Naive thymus-derived CD4-positive, alpha-beta T cell (primary cell): ENCODE measurements around the gene SS18L1. TPM values are rescaled to one million over a fixed set of nuclear protein-coding genes. Genes with fewer than 3 reads are reported as not detected.

Experiments used
- ATAC-seq: fragments of 150-1000 bp; cut with Tn5 transposase; 2 replicates; pipeline ENCODE4 v1.10.0; 2021; ENCODE audit warnings: mild to moderate bottlenecking, moderate library complexity
- CTCF ChIA-PET: fragments of 350-600 bp; sonication (Branson Sonifier 250); formaldehyde crosslinking; loops from one replicate; lab custom pipeline; 2021; ENCODE audit warnings: antibody characterized with exemption; lab: Charles Lee
- POLR2A ChIA-PET: fragments of 350-600 bp; sonication (Branson Sonifier 250); formaldehyde crosslinking; loops from one replicate; lab custom pipeline; 2021; ENCODE audit warnings: antibody characterized with exemption, inconsistent platforms; lab: Charles Lee
- DNase-seq, 9 donors: peaks; one replicate each; pipeline versions ENCODE4 v3.0.0 to v3.0.0-alpha.2; 2020 to 2022; ENCODE audit warnings: mixed read lengths in 1 of 9
- H3K27ac ChIP-seq: one replicate; pipeline ENCODE4 v1.7.0; 2013; ENCODE audit warnings: mild to moderate bottlenecking, low read depth, low read length, moderate library complexity
- H3K27me3 ChIP-seq, 2 donors: one replicate each; pipeline ENCODE4 v1.7.0; 2013; ENCODE audit warnings: low read length in 2 of 2, mild to moderate bottlenecking in 2 of 2, moderate library complexity in 2 of 2; ENCODE audit not compliant: control insufficient read depth in 2 of 2, insufficient read depth in 2 of 2
- H3K36me3 ChIP-seq, 3 experiments: 1 replicate in 2 of 3; 2 replicates in 1 of 3; pipeline ENCODE4 v1.7.0; 2013; ENCODE audit warnings: low read length in 3 of 3, mild to moderate bottlenecking in 3 of 3, moderate library complexity in 1 of 3; ENCODE audit not compliant: insufficient read depth in 3 of 3, control insufficient read depth in 2 of 3
- H3K4me1 ChIP-seq, 2 donors: one replicate each; pipeline ENCODE4 v1.7.0; 2013; ENCODE audit warnings: low read length in 2 of 2, mild to moderate bottlenecking in 2 of 2, moderate library complexity in 1 of 2; ENCODE audit not compliant: control insufficient read depth in 2 of 2, insufficient read depth in 2 of 2
- H3K4me3 ChIP-seq: 2 replicates; pipeline ENCODE4 v1.7.0; 2013; ENCODE audit warnings: mild to moderate bottlenecking, low read length
- H3K9me3 ChIP-seq, 3 experiments: 1 replicate in 2 of 3; 2 replicates in 1 of 3; pipeline ENCODE4 v1.7.0; 2013; ENCODE audit warnings: low read length in 3 of 3; ENCODE audit not compliant: control insufficient read depth in 2 of 3
- H3K27ac Mint-ChIP-seq, 9 donors: one replicate each; pipeline ENCODE4 v1.8.0; 2020 to 2022; ENCODE audit warnings: mixed read lengths in 9 of 9, mild to moderate bottlenecking in 8 of 9, moderate library complexity in 5 of 9, inconsistent platforms in 2 of 9
- H3K27me3 Mint-ChIP-seq, 5 donors: one replicate each; pipeline ENCODE4 v1.8.0; 2021 to 2022; ENCODE audit warnings: mixed read lengths in 5 of 5, mild to moderate bottlenecking in 1 of 5
- H3K36me3 Mint-ChIP-seq, 5 donors: one replicate each; pipeline ENCODE4 v1.8.0; 2020 to 2022; ENCODE audit warnings: mixed read lengths in 5 of 5, mild to moderate bottlenecking in 3 of 5, inconsistent platforms in 1 of 5
- H3K4me1 Mint-ChIP-seq, 7 donors: one replicate each; pipeline ENCODE4 v1.8.0; 2020 to 2022; ENCODE audit warnings: mixed read lengths in 7 of 7, mild to moderate bottlenecking in 3 of 7, inconsistent platforms in 1 of 7
- H3K4me3 Mint-ChIP-seq, 10 donors: one replicate each; pipeline ENCODE4 v1.8.0; 2020 to 2022; ENCODE audit warnings: mild to moderate bottlenecking in 10 of 10, mixed read lengths in 10 of 10, moderate library complexity in 6 of 10, inconsistent platforms in 2 of 10
- H3K9me3 Mint-ChIP-seq, 11 donors: one replicate each; pipeline ENCODE4 v1.8.0; 2020 to 2022; ENCODE audit warnings: mixed read lengths in 11 of 11, mild to moderate bottlenecking in 4 of 11, inconsistent platforms in 1 of 11, moderate library complexity in 1 of 11
- intact Hi-C, 2 donors: fragments of 100-400 bp; cut with micrococcal nuclease; formaldehyde crosslinking; loops; one replicate each; pipeline ENCODE4 v1.15.1; 2023
- polyA plus RNA-seq, 2 donors: library from polyadenylated mRNA; unstranded; fragments of 300-500 nt; fragmentation: Illumina TruSeq; gene quantifications; one replicate each; pipeline ENCODE4 v1.2.3, GENCODE V29; 2021
- total RNA-seq, 6 experiments: library from RNA in 5 of 6; stranded (reverse) in 5 of 6; gene quantifications; 1 replicate in 5 of 6; 2 replicates in 1 of 6; pipeline ENCODE4 v1.2.3 and lab custom pipeline; 2021 to 2026

The SS18L1 gene
- total and polyA plus RNA-seq, 7 experiments from 2014 or later: 0.47 to 26.7 (median 22.4) TPM

DNA sequence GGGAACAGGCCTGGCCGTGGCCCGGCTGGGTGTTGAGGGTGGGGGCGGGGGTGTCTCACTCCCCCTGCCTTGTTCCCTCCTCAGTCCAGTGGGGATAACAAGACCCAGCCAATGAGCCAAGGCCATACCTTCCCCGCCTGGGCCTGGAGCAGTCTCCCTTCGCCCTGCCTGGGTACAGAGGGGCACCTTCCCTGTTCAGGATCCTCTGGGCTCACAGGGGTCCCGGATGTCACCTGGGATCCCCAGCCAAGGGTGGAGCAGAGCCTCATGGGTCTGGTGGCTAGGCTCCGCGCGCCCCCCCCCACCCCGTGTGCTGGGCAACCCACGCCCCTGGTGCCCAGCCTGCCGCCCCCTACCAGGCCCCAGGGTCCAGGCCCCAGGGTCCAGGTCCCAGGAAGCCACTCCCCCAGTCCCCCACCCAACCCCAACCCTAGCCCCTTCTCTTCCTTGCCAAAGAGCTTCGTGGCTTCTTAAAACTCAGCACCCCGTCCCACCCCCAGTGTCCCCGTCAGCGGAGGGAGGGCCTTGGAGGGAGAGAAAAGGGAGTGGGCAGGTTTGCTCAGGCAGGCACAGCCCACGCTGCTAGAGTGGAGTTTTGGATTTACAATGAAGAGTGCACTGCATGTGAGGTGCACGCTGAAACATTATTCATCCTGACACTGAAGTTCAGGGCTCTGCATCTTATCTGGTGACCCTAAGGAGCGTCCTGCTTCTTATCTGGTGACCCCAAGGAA, 64.7 kb downstream of the SS18L1 start:
- Mint-ChIP-seq H3K9me3 (no peaks in the 10 kb centered on the region), H3K36me3 (peaks cover 0 to 5% (median 3%) of the 10 kb centered on the region in 5 donors), H3K4me3 (no peak overlapping the region), H3K27ac (no peak overlapping the region), H3K4me1 (no peaks in the 10 kb centered on the region), H3K27me3 (peaks cover 0 to 4% (median 0%) of the 10 kb centered on the region in 5 donors)
- Histone ChIP-seq H3K36me3 (peaks cover 0 to 6% (median 0%) of the 10 kb centered on the region in 3 experiments), H3K27ac (no peak overlapping the region), H3K9me3 (no peaks in the 10 kb centered on the region), H3K4me3 (no peak overlapping the region), H3K4me1 (no peaks in the 10 kb centered on the region), H3K27me3 (no peaks in the 10 kb centered on the region)
- intact Hi-C loops: no loop called here
- ChIA-PET POLR2A (no interaction called here), CTCF (no interaction called here)
- DNase-seq: no peak
- ATAC-seq: no peak

DNA sequence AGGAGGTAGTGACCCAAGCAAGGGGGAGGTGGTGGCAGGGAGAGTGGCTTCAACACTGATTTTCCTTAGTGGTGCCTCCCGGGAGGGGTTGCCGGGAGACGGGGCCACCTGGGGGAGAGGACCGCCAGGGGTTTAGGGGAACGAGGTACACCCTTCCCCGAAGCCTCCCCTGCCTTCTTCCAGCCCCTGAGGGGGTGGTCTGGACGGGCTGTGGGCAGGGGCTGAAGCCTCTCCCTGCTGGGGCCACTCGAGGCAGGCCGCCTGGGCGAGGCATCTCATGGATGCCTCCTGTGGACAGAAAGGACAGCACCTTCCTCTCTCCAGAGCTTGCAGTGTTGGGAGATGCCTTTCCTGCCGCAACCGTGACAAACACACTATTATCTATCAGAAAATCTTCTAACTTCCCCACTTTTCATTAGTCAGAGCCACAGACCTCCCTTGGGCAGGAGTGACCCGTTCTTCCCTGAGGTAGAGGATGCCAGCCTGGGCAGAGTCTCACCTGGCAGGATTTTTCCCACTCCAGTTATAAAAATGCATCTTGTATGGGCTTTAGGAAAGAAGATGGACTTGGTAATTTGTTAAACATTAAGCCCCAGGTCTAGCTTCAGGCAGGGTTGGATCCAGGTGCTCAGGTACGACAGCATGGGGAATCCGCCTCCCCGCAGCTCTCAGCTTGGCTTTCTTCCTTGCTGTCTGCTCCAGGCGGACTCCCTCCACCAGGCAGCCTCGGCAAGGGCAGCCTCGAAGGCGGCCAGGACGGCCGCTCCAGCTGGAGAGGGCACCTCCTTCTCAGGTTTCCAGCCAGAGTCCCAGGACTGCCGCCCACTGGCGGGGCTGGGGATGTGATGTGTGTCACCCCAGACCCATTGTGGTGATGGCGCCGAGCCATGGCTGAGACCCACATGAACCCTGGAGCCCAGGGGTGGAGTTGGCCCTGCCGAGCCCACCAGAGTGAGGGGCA, 65.5 kb downstream of the SS18L1 start:
- Mint-ChIP-seq H3K36me3 (no peaks in the 10 kb centered on the region), H3K27me3 (peaks cover 0 to 9% (median 0%) of the 10 kb centered on the region in 5 donors), H3K4me1 (no peaks in the 10 kb centered on the region), H3K27ac (no peak overlapping the region), H3K9me3 (no peaks in the 10 kb centered on the region), H3K4me3 (peak overlapping the region in 1 of 10 donors; percentile 43)
- Histone ChIP-seq H3K4me3 (no peak overlapping the region), H3K27me3 (no peaks in the 10 kb centered on the region), H3K4me1 (no peaks in the 10 kb centered on the region), H3K9me3 (no peaks in the 10 kb centered on the region), H3K36me3 (no peaks in the 10 kb centered on the region), H3K27ac (no peak overlapping the region)
- ATAC-seq (no peak), DNase-seq (no peak)
- ChIA-PET CTCF (no interaction called here), POLR2A (no interaction called here)
- intact Hi-C loops: no loop called here

DNA sequence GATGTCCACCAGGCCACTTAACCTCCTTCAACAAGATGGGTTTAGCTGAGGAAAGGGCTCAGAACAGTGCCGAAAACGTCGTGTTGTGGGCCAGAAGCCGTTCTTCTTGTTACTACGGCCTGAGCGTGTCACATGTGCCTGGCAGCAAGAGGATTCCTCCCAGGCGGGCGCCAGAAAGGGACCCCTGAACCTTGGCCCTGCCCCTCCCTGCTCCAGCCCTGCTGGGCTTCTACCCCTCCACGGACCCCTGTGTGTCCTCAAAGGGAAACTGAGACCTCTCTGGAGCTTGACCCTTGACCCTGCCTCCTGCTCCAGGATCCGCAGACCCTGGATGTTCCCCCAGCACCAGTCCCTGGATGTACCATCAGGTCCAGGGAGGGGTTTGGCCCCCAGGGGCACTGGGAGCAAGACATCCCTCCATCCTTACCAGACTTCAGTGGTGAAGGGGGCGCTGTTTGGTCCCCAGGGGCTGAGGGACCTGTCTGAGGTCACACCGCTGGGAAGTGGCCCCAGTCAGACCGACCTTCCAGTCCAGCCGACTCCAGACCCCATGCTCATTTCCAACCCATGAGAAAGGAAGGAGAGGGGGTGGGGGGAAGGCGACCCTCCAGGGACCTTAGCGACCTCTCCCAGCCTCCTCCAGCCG, 66.4 kb downstream of the SS18L1 start:
- Mint-ChIP-seq H3K9me3 (no peaks in the 10 kb centered on the region), H3K4me1 (no peaks in the 10 kb centered on the region), H3K36me3 (no peaks in the 10 kb centered on the region), H3K27ac (no peak overlapping the region), H3K4me3 (peak overlapping the region in 1 of 10 donors; percentile 43), H3K27me3 (peaks cover 0 to 17% (median 6%) of the 10 kb centered on the region in 5 donors)
- H3K36me3 ChIP-seq: no peaks in the 10 kb centered on the region
- no peak for DNase-seq
- H3K27me3 ChIP-seq: no peaks in the 10 kb centered on the region
- H3K4me1 ChIP-seq: no peaks in the 10 kb centered on the region
- H3K4me3 ChIP-seq: no peak overlapping the region
- no peak overlapping the region for H3K27ac ChIP-seq
- no peaks in the 10 kb centered on the region for H3K9me3 ChIP-seq
- intact Hi-C loops: no loop called here
- no peak for ATAC-seq
- CTCF ChIA-PET: no interaction called here
- POLR2A ChIA-PET: no interaction called here

- POLR2A ChIA-PET: no interaction called here
- no peaks in the 10 kb centered on the region for H3K4me1 ChIP-seq
- CTCF ChIA-PET: no interaction called here
- H3K27ac Mint-ChIP-seq: no peak overlapping the region
- no peaks in the 10 kb centered on the region for H3K9me3 Mint-ChIP-seq
- intact Hi-C loops: no loop called here
- ATAC-seq (no peak), DNase-seq (no peak)
- no peaks in the 10 kb centered on the region for H3K4me1 Mint-ChIP-seq
- H3K4me3 ChIP-seq: no peak overlapping the region
- H3K27ac ChIP-seq: no peak overlapping the region
- no peaks in the 10 kb centered on the region for H3K9me3 ChIP-seq
- no peaks in the 10 kb centered on the region for H3K36me3 Mint-ChIP-seq
- peaks cover 0 to 22% (median 11%) of the 10 kb centered on the region in 5 donors for H3K27me3 Mint-ChIP-seq
- H3K36me3 ChIP-seq: no peaks in the 10 kb centered on the region
- no peak overlapping the region for H3K4me3 Mint-ChIP-seq
- no peaks in the 10 kb centered on the region for H3K27me3 ChIP-seq
Measured at GRCh38 chr20:62210496-62210855, 66.9 kb downstream of the SS18L1 start.

DNA sequence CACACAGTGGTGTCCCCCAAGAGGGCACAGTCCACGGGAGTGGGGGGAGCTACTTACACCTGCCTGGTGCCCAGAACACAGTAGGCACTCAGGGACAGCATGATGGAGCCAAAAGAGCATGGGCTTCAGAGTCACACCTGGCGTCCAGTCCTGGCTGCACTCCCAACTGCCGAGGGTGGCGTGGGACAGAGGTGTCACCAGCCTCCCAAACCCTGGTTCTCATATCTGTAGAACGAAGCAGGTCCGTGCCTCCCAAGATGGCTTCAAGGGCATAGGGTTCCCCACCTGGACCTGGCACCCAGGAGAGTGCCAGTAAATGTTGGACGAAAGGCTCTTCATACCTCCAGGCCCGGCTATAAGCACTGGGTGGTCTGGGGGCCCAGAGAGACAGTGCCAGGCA, 67.6 kb downstream of the SS18L1 start:
- Histone ChIP-seq H3K27me3 (no peaks in the 10 kb centered on the region), H3K4me1 (no peaks in the 10 kb centered on the region), H3K36me3 (no peaks in the 10 kb centered on the region), H3K27ac (no peak overlapping the region), H3K4me3 (no peak overlapping the region), H3K9me3 (no peaks in the 10 kb centered on the region)
- H3K36me3 Mint-ChIP-seq: no peaks in the 10 kb centered on the region
- no peak overlapping the region for H3K4me3 Mint-ChIP-seq
- CTCF ChIA-PET: no interaction called here
- ATAC-seq (no peak), DNase-seq (no peak)
- H3K27ac Mint-ChIP-seq: no peak overlapping the region
- no peaks in the 10 kb centered on the region for H3K9me3 Mint-ChIP-seq
- POLR2A ChIA-PET: no interaction called here
- peaks cover 0 to 22% (median 11%) of the 10 kb centered on the region in 5 donors for H3K27me3 Mint-ChIP-seq
- H3K4me1 Mint-ChIP-seq: no peaks in the 10 kb centered on the region
- intact Hi-C loops: no loop called here

- H3K9me3 ChIP-seq: no peaks in the 10 kb centered on the region
- DNase-seq (no peak), ATAC-seq (no peak)
- no peaks in the 10 kb centered on the region for H3K27me3 ChIP-seq
- H3K36me3 Mint-ChIP-seq: no peaks in the 10 kb centered on the region
- H3K4me1 Mint-ChIP-seq: no peaks in the 10 kb centered on the region
- intact Hi-C loops: no loop called here
- H3K27ac Mint-ChIP-seq: no peak overlapping the region
- H3K27ac ChIP-seq: no peak overlapping the region
- no peaks in the 10 kb centered on the region for H3K36me3 ChIP-seq
- no peak overlapping the region for H3K4me3 ChIP-seq
- peaks cover 0 to 24% (median 11%) of the 10 kb centered on the region in 5 donors for H3K27me3 Mint-ChIP-seq
- ChIA-PET POLR2A (no interaction called here), CTCF (no interaction called here)
- no peaks in the 10 kb centered on the region for H3K4me1 ChIP-seq
- no peaks in the 10 kb centered on the region for H3K9me3 Mint-ChIP-seq
- H3K4me3 Mint-ChIP-seq: no peak overlapping the region
Measured at GRCh38 chr20:62211769-62212288, 68.3 kb downstream of the SS18L1 start.
